Measurements from ENCODE around the gene TTC6.

GRCh38 chr14:37585971-37586796 lies 9.2 kb upstream of the TTC6 start:
- TF ChIP-seq CTCF (IDR thresholded peaks at IDR 0.05) (no peak), POLR2A (IDR thresholded peaks at IDR 0.05) (no peak)

Measured in testis (tissue), 2 donors.